ENCODE data around the gene CPXM1. TPM values are rescaled to one million over a fixed set of nuclear protein-coding genes. Genes with fewer than 3 reads are reported as not detected.
"Not testable (repeated sequence)": the region's sequence is repeated elsewhere in the genome, so short reads cannot be mapped to it uniquely, and the experiment has no call there.

CPXM1 gene
- polyA plus RNA-seq, 4 donors = 238 to 306 (median 269) TPM

GRCh38 chr20:2825761-2826160, 25.3 kb upstream of the CPXM1 start:
- no peak for DNase-seq (ENCODE audit: low read depth in 4 of 4, low spot score in 2 of 4)

GRCh38 chr20:2822073-2822472, 21.6 kb upstream of the CPXM1 start:
- DNase-seq (ENCODE audit: low read depth in 4 of 4, low spot score in 2 of 4) = no peak

GRCh38 chr20:2820896-2821869, 20.8 kb upstream of the CPXM1 start:
- no peak for DNase-seq (ENCODE audit: low read depth in 4 of 4, low spot score in 2 of 4)

- no peak for DNase-seq (ENCODE audit: low read depth in 4 of 4, low spot score in 2 of 4)
Measured at GRCh38 chr20:2820084-2820895, 19.9 kb upstream of the CPXM1 start.

- DNase-seq (ENCODE audit: low read depth in 4 of 4, low spot score in 2 of 4) = no peak
Measured at GRCh38 chr20:2817891-2818595, 17.6 kb upstream of the CPXM1 start.

- no peak for DNase-seq (ENCODE audit: low read depth in 4 of 4, low spot score in 2 of 4)
Measured at GRCh38 chr20:2817341-2817726, 16.9 kb upstream of the CPXM1 start.

- DNase-seq (ENCODE audit: low read depth in 4 of 4, low spot score in 2 of 4) = no peak
Measured at GRCh38 chr20:2816583-2817340, 16.3 kb upstream of the CPXM1 start.

GRCh38 chr20:2816030-2816582, 15.7 kb upstream of the CPXM1 start, which contains the start of gene TMEM239:
Gene TMEM239, plus strand, starts transcription at chr20:2816364. Its CDS starts 191 bp downstream, at chr20:2816555.
- DNase-seq (ENCODE audit: low read depth in 4 of 4, low spot score in 2 of 4) = no peak

- DNase-seq (ENCODE audit: low read depth in 4 of 4, low spot score in 2 of 4) = no peak
Measured at GRCh38 chr20:2815242-2815900, 14.9 kb upstream of the CPXM1 start.

GRCh38 chr20:2814587-2815051, 14.2 kb upstream of the CPXM1 start, which contains the start of gene C20orf141:
Gene C20orf141, plus strand, starts transcription at chr20:2814987. Its CDS starts 198 bp downstream, at chr20:2815185.
- no peak for DNase-seq (ENCODE audit: low read depth in 4 of 4, low spot score in 2 of 4)

GRCh38 chr20:2814076-2814475, 13.6 kb upstream of the CPXM1 start:
- DNase-seq (ENCODE audit: low read depth in 4 of 4, low spot score in 2 of 4) = no peak

- DNase-seq (ENCODE audit: low read depth in 4 of 4, low spot score in 2 of 4) = no peak
Measured at GRCh38 chr20:2812189-2812588, 11.8 kb upstream of the CPXM1 start.

GRCh38 chr20:2809690-2810089, 9.3 kb upstream of the CPXM1 start:
- DNase-seq (ENCODE audit: low read depth in 4 of 4, low spot score in 2 of 4) = no peak

- not testable (repeated sequence) for DNase-seq (ENCODE audit: low read depth in 4 of 4, low spot score in 2 of 4)
Measured at GRCh38 chr20:2807929-2808328, 7.5 kb upstream of the CPXM1 start.

- no peak for DNase-seq (ENCODE audit: low read depth in 4 of 4, low spot score in 2 of 4)
Measured at GRCh38 chr20:2807019-2807418, 6.6 kb upstream of the CPXM1 start.

- DNase-seq (ENCODE audit: low read depth in 4 of 4, low spot score in 2 of 4) = no peak
Measured at GRCh38 chr20:2806351-2806701, 5.9 kb upstream of the CPXM1 start.

- DNase-seq (ENCODE audit: low read depth in 4 of 4, low spot score in 2 of 4) = no peak
Measured at GRCh38 chr20:2805689-2806350, 5.4 kb upstream of the CPXM1 start.

GRCh38 chr20:2804852-2805688, 4.6 kb upstream of the CPXM1 start:
- no peak for DNase-seq (ENCODE audit: low read depth in 4 of 4, low spot score in 2 of 4)
